Cardiac muscle cell (in vitro differentiated cells and primary cell): ENCODE data around the gene ZNF763. TPM values are rescaled to one million over a fixed set of nuclear protein-coding genes. Genes with fewer than 3 reads are reported as not detected.
"Not testable (repeated sequence)": the region's sequence is repeated elsewhere in the genome, so short reads cannot be mapped to it uniquely, and the experiment has no call there.

Experiments used
- DNase-seq, 2 donors: peaks; one replicate each; pipeline versions ENCODE4 v3.0.0 to v3.0.0-alpha.2; 2010 to 2017; ENCODE audit warnings: low read depth in 1 of 2, low spot score in 1 of 2
- H3K27ac ChIP-seq: fragments of 200-600 bp; sonication (generic); 2 replicates; pipeline ENCODE4 v1.5.1; 2016
- H3K27me3 ChIP-seq: fragments of 200-600 bp; sonication (generic); 2 replicates; pipeline ENCODE4 v1.6.0; 2016; ENCODE audit warnings: control low read depth
- H3K36me3 ChIP-seq: fragments of 200-600 bp; sonication (generic); 2 replicates; pipeline ENCODE4 v1.5.1; 2016; ENCODE audit warnings: control low read depth
- H3K4me1 ChIP-seq: fragments of 200-600 bp; sonication (generic); 2 replicates; pipeline ENCODE4 v1.8.1; 2017; ENCODE audit warnings: low read depth, mild to moderate bottlenecking, mixed run types
- H3K4me3 ChIP-seq: fragments of 200-600 bp; sonication (generic); 2 replicates; pipeline ENCODE4 v1.5.1; 2016; ENCODE audit warnings: mild to moderate bottlenecking
- H3K9me3 ChIP-seq: fragments of 200-600 bp; sonication (generic); 2 replicates; pipeline ENCODE4 v1.5.1; 2017; ENCODE audit warnings: low read depth, mild to moderate bottlenecking, control low read depth
- polyA plus RNA-seq: library from polyadenylated mRNA; unstranded; fragments of >200 nt; fragmentation: Nextera tagmentation; extraction: Ambion mirVana; gene quantifications from 2 replicates; pipeline ENCODE4 v1.2.1, GENCODE V29; 2016
- total RNA-seq: library from RNA; depleted of rRNA; stranded (reverse); fragments of >200 nt; gene quantifications from 2 replicates; pipeline ENCODE4 v1.2.3, GENCODE V29; 2016
- TF ChIP-seq, protein P1 (sequence below): IDR thresholded peaks from 2 replicates; pipeline ENCODE4 v1.5.1; 2012; ENCODE audit warnings: low read depth, mild to moderate bottlenecking, low read length

Gene ZNF763
- total RNA-seq (4.2 and 4.6 TPM in 2 replicates), polyA plus RNA-seq (5.2 and 10.0 TPM in 2 replicates)

DNA sequence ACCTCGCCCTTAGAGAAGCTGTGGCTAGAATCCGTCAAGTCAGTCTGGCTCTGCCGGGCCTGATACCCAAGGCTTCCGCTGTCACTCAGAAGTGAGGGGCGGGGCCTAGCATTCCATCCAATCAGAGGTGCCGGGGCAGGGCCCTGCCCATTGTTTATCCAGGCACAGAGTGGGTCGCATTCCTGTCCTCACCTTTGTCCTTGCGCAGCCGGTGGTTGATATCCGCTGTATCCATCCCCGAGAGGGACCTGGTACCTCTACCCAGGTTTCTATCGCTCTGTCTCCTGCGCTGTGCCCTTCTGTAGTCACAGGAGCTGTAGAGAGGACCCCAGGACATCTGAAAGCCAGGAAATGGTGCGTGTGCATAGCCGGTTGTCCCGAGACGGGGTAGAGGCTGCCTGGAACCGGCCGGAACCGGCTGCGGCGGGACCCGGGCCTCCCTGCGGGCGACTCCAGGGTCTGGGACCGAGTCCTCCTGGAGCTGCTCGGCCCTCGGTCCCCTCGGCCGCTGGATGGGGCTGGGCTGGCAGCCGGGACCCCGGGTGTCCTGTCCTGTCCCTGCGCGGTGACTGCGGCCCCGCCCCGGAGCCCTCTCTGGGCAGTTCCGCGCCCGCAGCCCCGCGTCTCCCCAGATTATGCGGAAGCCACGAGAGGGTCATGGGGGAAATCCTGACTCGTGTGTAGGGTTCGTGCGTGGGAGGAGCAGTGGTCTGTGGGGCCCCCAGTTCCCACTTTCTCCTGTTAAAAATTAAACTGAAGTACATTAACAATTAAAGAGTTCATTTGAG is at the start of gene ZNF763:
TSS of gene ZNF763 (plus strand) at position 183 of the 788 bp plus-strand sequence. CDS start at position 352, 169 bp downstream.
- TF ChIP-seq, protein P1, sequence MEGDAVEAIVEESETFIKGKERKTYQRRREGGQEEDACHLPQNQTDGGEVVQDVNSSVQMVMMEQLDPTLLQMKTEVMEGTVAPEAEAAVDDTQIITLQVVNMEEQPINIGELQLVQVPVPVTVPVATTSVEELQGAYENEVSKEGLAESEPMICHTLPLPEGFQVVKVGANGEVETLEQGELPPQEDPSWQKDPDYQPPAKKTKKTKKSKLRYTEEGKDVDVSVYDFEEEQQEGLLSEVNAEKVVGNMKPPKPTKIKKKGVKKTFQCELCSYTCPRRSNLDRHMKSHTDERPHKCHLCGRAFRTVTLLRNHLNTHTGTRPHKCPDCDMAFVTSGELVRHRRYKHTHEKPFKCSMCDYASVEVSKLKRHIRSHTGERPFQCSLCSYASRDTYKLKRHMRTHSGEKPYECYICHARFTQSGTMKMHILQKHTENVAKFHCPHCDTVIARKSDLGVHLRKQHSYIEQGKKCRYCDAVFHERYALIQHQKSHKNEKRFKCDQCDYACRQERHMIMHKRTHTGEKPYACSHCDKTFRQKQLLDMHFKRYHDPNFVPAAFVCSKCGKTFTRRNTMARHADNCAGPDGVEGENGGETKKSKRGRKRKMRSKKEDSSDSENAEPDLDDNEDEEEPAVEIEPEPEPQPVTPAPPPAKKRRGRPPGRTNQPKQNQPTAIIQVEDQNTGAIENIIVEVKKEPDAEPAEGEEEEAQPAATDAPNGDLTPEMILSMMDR = no peak
- Histone ChIP-seq H3K9me3 (no peaks in the 10 kb centered on the region), H3K27me3 (no peaks in the 10 kb centered on the region), H3K4me3 (peak within 1 kb of the TSS; percentile 71), H3K27ac (peak within 1 kb of the TSS; percentile 85), H3K36me3 (no peaks in the 10 kb centered on the region), H3K4me1 (peaks cover 3% of the 10 kb centered on the region)
- peak; percentile 88 to 95 for DNase-seq

DNA sequence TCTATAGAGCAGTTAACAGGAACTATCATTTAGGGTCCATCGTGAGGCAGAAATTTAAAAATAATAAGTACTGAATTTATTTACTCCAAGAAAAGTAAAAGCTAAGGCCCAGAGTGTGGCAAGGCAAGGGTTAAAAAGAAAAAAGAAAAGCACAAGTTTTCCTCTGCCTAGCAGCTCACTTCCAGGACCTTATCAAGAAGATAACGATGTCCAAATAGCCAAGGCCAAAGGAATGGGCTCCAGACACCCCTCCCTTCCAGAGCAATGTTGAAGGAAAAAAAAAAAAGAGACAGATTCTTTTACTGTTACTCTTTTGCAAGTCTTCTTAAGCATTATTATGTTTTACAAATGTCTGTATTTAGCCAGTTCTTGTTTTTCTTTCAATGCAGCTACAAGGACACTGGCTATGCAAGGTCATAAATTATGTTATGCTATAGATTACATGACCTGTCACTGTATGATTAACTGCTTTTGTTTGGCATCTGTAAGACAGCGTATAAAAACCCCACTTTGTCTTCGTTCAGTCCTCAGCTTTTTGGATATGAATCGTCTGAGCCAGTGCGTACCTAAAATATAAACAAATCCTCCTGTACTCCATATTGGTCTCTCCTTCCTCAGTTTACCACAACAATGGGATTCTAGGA is 42.9 kb upstream of the ZNF763 start:
- peak; percentile 59 to 74 for DNase-seq
- Histone ChIP-seq H3K4me1 (peaks cover 17% of the 10 kb centered on the region), H3K9me3 (no peaks in the 10 kb centered on the region), H3K27ac (peak overlapping the region; percentile 58), H3K4me3 (no peak overlapping the region), H3K36me3 (no peaks in the 10 kb centered on the region), H3K27me3 (no peaks in the 10 kb centered on the region)
- TF ChIP-seq, protein P1 = no peak

DNA sequence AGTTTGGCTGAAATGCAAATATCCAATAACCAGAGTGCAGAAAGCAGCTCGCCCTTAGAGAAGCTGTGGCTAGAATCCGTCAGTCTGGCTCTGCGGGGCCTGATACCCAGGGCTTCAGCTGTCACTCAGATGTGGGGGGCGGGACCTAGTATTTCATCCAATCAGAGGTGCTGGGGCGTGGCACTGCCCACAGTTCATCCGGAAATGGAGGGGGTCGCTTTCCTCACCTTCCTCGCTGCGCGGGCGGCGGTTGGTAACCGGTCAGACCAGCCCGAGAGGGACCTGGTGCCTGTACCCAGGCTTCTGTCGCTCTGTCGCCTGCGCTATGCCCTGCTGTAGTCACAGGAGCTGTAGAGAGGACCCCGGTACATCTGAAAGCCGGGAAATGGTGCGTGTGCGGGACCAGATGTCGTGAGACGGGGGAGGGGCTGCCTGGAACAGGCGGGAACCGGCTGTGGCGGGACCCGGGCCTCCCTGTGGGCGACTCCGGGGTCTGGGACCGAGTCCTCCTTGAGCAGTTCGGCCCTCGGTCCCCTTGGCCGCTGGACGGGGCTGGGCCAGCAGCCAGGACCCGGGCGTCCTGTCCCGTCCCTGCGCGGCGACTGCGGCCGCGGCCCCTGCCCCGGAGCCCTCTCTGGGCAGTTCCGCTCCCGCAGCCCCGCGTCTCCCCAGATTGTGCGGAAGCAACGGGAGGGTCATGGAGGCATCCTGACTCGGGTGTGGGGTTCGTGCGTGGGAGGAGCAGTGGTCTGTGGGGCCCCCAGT is 39.8 kb upstream of the ZNF763 start, which contains the start of gene ZNF700:
TSS of gene ZNF700 (plus strand) at position 222 of the 765 bp plus-strand sequence. CDS start at position 326, 104 bp downstream.
- H3K4me1 ChIP-seq = peaks cover 17% of the 10 kb centered on the region
- no peaks in the 10 kb centered on the region for H3K9me3 ChIP-seq
- DNase-seq = peak; percentile 91 to 97
- H3K27ac ChIP-seq = peak within 1 kb of the TSS; percentile 88
- TF ChIP-seq, protein P1 = no peak
- no peaks in the 10 kb centered on the region for H3K36me3 ChIP-seq
- no peaks in the 10 kb centered on the region for H3K27me3 ChIP-seq
- H3K4me3 ChIP-seq = peak within 1 kb of the TSS; percentile 94

DNA sequence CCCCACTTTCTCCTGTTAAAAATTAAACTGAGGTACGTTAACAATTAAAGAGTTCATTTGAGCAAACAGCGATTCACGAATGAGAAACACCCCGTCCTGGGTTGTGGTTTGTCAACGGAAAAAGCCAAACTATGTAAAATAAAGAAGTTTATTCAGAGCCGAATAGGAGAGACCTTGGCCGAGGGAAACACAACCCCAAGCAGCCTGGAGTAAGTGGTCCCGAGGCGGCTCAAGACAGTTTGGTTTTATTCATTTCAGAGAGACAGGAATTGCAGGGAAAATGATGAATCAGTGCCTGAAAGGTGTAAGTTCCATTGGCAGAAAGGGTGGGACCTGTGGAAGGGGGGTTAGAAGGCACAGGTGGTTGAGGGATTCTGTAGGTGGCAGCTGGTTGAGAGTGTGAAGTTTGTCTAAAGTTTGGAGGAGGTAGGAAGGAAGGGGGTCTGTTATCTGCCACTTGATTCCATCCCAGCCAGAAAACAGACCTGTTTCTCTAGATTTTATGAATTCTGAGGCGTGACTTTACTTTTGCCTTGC is 39.1 kb upstream of the ZNF763 start:
- not testable (repeated sequence) for H3K9me3 ChIP-seq, H3K36me3 ChIP-seq, DNase-seq, H3K27me3 ChIP-seq
- Histone ChIP-seq H3K4me3 (peak overlapping the region; percentile 94), H3K4me1 (peaks cover 17% of the 10 kb centered on the region), H3K27ac (peak overlapping the region; percentile 88)

DNA sequence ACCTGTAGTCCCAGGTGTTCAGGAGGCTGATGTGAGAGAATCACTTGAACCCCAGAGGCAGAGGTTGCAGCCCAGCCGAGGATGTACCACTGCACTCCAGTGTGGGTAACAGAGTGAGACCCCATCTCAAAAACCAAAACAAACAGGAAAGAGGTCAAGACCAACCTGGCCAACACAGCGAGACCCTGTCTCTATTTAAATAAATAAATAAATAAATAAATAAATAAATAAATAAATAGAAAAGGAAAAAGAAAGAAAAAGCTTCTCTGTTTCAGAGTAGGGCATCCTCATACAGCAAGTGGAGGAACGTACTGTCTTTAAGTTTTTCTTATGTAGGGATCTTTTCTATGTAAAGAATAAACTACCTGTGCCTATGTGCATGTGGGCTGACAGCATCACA is 37.6 kb upstream of the ZNF763 start:
- no peaks in the 10 kb centered on the region for H3K27me3 ChIP-seq
- no peaks in the 10 kb centered on the region for H3K9me3 ChIP-seq
- TF ChIP-seq, protein P1 = no peak
- peaks cover 8% of the 10 kb centered on the region for H3K4me1 ChIP-seq
- no peak overlapping the region for H3K4me3 ChIP-seq
- no peaks in the 10 kb centered on the region for H3K36me3 ChIP-seq
- DNase-seq = no peak
- no peak overlapping the region for H3K27ac ChIP-seq
